Activated CD8-positive, alpha-beta memory T cell treated with anti-CD3 and anti-CD28 coated beads, Interleukin-2, amount 50 U/mL, for 1 hour (primary cell): Measurements from ENCODE around the gene FREM1.
"Not testable (repeated sequence)": the region's sequence is repeated elsewhere in the genome, so short reads cannot be mapped to it uniquely, and the experiment has no call there.

Experiments used
- DNase-seq: peaks from one replicate; pipeline ENCODE4 v3.0.0-alpha.2; 2020; ENCODE audit errors: extremely low read depth

FREM1 gene

GRCh38 chr9:14909961-14910805 lies at the start of gene FREM1:
TSS of gene FREM1 (minus strand) at chr9:14910428. CDS start at chr9:14868977, 41,451 bp downstream.
- no peak for DNase-seq

GRCh38 chr9:14958989-14959388 lies 48.8 kb upstream of the FREM1 start:
- DNase-seq = no peak

GRCh38 chr9:14957109-14957508 lies 46.9 kb upstream of the FREM1 start:
- no peak for DNase-seq

GRCh38 chr9:14956208-14956607 lies 46.0 kb upstream of the FREM1 start:
- no peak for DNase-seq

- no peak for DNase-seq
Measured at GRCh38 chr9:14945351-14945750, 35.1 kb upstream of the FREM1 start.

GRCh38 chr9:14941501-14942405 lies 31.5 kb upstream of the FREM1 start:
- no peak for DNase-seq

- DNase-seq = no peak
Measured at GRCh38 chr9:14939378-14939777, 29.1 kb upstream of the FREM1 start.

GRCh38 chr9:14937216-14937615 lies 27.0 kb upstream of the FREM1 start:
- no peak for DNase-seq

GRCh38 chr9:14936491-14936890 lies 26.3 kb upstream of the FREM1 start:
- DNase-seq = no peak

GRCh38 chr9:14935964-14936363 lies 25.7 kb upstream of the FREM1 start:
- no peak for DNase-seq

GRCh38 chr9:14935106-14935751 lies 25.0 kb upstream of the FREM1 start:
- DNase-seq = no peak

GRCh38 chr9:14932641-14933040 lies 22.4 kb upstream of the FREM1 start:
- no peak for DNase-seq

GRCh38 chr9:14932231-14932630 lies 22.0 kb upstream of the FREM1 start:
- DNase-seq = no peak

GRCh38 chr9:14926941-14927624 lies 16.9 kb upstream of the FREM1 start:
- no peak for DNase-seq

- no peak for DNase-seq
Measured at GRCh38 chr9:14924230-14925219, 14.3 kb upstream of the FREM1 start.

- DNase-seq = no peak
Measured at GRCh38 chr9:14923701-14924100, 13.5 kb upstream of the FREM1 start.

- not testable (repeated sequence) for DNase-seq
Measured at GRCh38 chr9:14920805-14921204, 10.6 kb upstream of the FREM1 start.

GRCh38 chr9:14913366-14913765 lies 3.1 kb upstream of the FREM1 start:
- no peak for DNase-seq

- DNase-seq = no peak
Measured at GRCh38 chr9:14912859-14913258, 2.6 kb upstream of the FREM1 start.

- no peak for DNase-seq
Measured at GRCh38 chr9:14911046-14911445, 818 bp upstream of the FREM1 start.
